Ramos (cell line): ENCODE data around the gene HIC2.
"Not testable (repeated sequence)": the region's sequence is repeated elsewhere in the genome, so short reads cannot be mapped to it uniquely, and the experiment has no call there.

ENCODE experiments used
- in situ Hi-C: fragments of 300-500 bp; cut with MboI; formaldehyde crosslinking; loops from one replicate; pipeline ENCODE4 v1.14.3; 2022; ENCODE audit warnings: low sequenced_read_pairs; ENCODE audit not compliant: unreplicated experiment

The HIC2 gene

GRCh38 chr22:21449531-21450319 lies 32.6 kb downstream of the HIC2 start:
- in situ Hi-C loops, result loop anchor here (10.0 kb wide), 1 partner anchor 195 kb away; the partner anchor contains the start of gene SDF2L1

- in situ Hi-C loops, result loop anchor here (10.0 kb wide), 1 partner anchor 194 kb away; the partner anchor contains the start of gene SDF2L1
Observed at GRCh38 chr22:21450320-21450831, 33.2 kb downstream of the HIC2 start.

GRCh38 chr22:21450858-21451353 lies 33.7 kb downstream of the HIC2 start:
- in situ Hi-C loops, result loop anchor here (10.0 kb wide), 1 partner anchor 194 kb away; the partner anchor contains the start of gene SDF2L1

- in situ Hi-C loops, result loop anchor here (10.0 kb wide), 1 partner anchor 193 kb away; the partner anchor contains the start of gene SDF2L1
Observed at GRCh38 chr22:21451545-21452520, 34.7 kb downstream of the HIC2 start.

GRCh38 chr22:21452666-21453065 lies 35.5 kb downstream of the HIC2 start:
- in situ Hi-C loops, result loop anchor here (10.0 kb wide), 1 partner anchor 192 kb away; the partner anchor contains the start of gene SDF2L1

GRCh38 chr22:21454998-21455333 lies 37.8 kb downstream of the HIC2 start:
- in situ Hi-C loops, result loop anchor here (10.0 kb wide), 1 partner anchor 190 kb away; the partner anchor contains the start of gene SDF2L1

- in situ Hi-C loops, result loop anchor here (10.0 kb wide), 1 partner anchor 189 kb away; the partner anchor contains the start of gene SDF2L1
Observed at GRCh38 chr22:21455334-21456089, 38.3 kb downstream of the HIC2 start.

- in situ Hi-C loops, result loop anchor here (10.0 kb wide), 1 partner anchor 188 kb away; the partner anchor contains the start of gene SDF2L1
Observed at GRCh38 chr22:21457023-21457787, 40.0 kb downstream of the HIC2 start.

GRCh38 chr22:21462672-21463071 lies 45.5 kb downstream of the HIC2 start:
- in situ Hi-C loops, result not testable (repeated sequence)

GRCh38 chr22:21467337-21468193 lies 50.4 kb downstream of the HIC2 start, which contains the start of gene TMEM191C:
TSS of gene TMEM191C (plus strand) at chr22:21467387. CDS start at chr22:21467460, 73 bp downstream.
- in situ Hi-C loops, result not testable (repeated sequence)

GRCh38 chr22:21468194-21469096 lies 51.3 kb downstream of the HIC2 start:
- in situ Hi-C loops, result not testable (repeated sequence)

- in situ Hi-C loops, result not testable (repeated sequence)
Observed at GRCh38 chr22:21469097-21469994, 52.2 kb downstream of the HIC2 start.

GRCh38 chr22:21472984-21473383 lies 55.8 kb downstream of the HIC2 start:
- in situ Hi-C loops, result not testable (repeated sequence)

GRCh38 chr22:21473664-21474063 lies 56.5 kb downstream of the HIC2 start:
- in situ Hi-C loops, result not testable (repeated sequence)

GRCh38 chr22:21484039-21484438 lies 66.9 kb downstream of the HIC2 start:
- in situ Hi-C loops, result not testable (repeated sequence)

GRCh38 chr22:21487723-21488122 lies 70.6 kb downstream of the HIC2 start:
- in situ Hi-C loops, result not testable (repeated sequence)
